ENCODE data around the gene PA2G4.

The PA2G4 gene

GRCh38 chr12:56159482-56160192 is 55.3 kb downstream of the PA2G4 start:
- Histone ChIP-seq H3K27me3 (ENCODE audit: control insufficient read depth, low read length) (no peaks in the 10 kb centered on the region), H4K20me1 (ENCODE audit: control insufficient read depth, insufficient read depth, low read depth, low read length) (peaks cover 15% of the 10 kb centered on the region), H3K9me2 (replicated peaks; ENCODE audit: control insufficient read depth, low read length) (no peaks in the 10 kb centered on the region), H3K4me1 (ENCODE audit: control insufficient read depth, low read length) (peaks cover 35% of the 10 kb centered on the region), H3K9me3 (ENCODE audit: control insufficient read depth, insufficient read depth, low read length) (no peaks in the 10 kb centered on the region), H3K4me3 (ENCODE audit: low read length) (peak overlapping the region; percentile 91), H3K79me2 (ENCODE audit: control insufficient read depth, low read length) (peaks cover 48% of the 10 kb centered on the region), H3K36me3 (ENCODE audit: control insufficient read depth, low read length) (peaks cover 77% of the 10 kb centered on the region), H3K4me2 (ENCODE audit: low read length) (peak overlapping the region; percentile 94), H3K27ac (ENCODE audit: low read depth, low read length) (peak overlapping the region; percentile 72), H3F3A (ENCODE audit: control insufficient read depth, insufficient read depth) (peaks cover 25% of the 10 kb centered on the region)
- TF ChIP-seq CTCF (IDR thresholded peaks at IDR 0.05; ENCODE audit: low read depth, low read length, poor library complexity, severe bottlenecking) (no peak), EZH2phosphoT487 (IDR thresholded peaks at IDR 0.05; ENCODE audit: borderline replicate concordance, low read length) (no peak)

- peaks cover 15% of the 10 kb centered on the region for H4K20me1 ChIP-seq (ENCODE audit: control insufficient read depth, insufficient read depth, low read depth, low read length)
- H3K4me3 ChIP-seq (ENCODE audit: low read length), result peak overlapping the region; percentile 91
- TF ChIP-seq CTCF (IDR thresholded peaks at IDR 0.05; ENCODE audit: low read depth, low read length, poor library complexity, severe bottlenecking) (no peak), EZH2phosphoT487 (IDR thresholded peaks at IDR 0.05; ENCODE audit: borderline replicate concordance, low read length) (no peak)
- H3K9me3 ChIP-seq (ENCODE audit: control insufficient read depth, insufficient read depth, low read length), result no peaks in the 10 kb centered on the region
- H3K4me1 ChIP-seq (ENCODE audit: control insufficient read depth, low read length), result peaks cover 35% of the 10 kb centered on the region
- no peaks in the 10 kb centered on the region for H3K9me2 ChIP-seq (replicated peaks; ENCODE audit: control insufficient read depth, low read length)
- H3K27ac ChIP-seq (ENCODE audit: low read depth, low read length), result peak overlapping the region; percentile 72; the same call in 1 of the 2 replicates
- H3K79me2 ChIP-seq (ENCODE audit: control insufficient read depth, low read length), result peaks cover 48% of the 10 kb centered on the region
- H3K27me3 ChIP-seq (ENCODE audit: control insufficient read depth, low read length), result no peaks in the 10 kb centered on the region
- peak overlapping the region; percentile 94 for H3K4me2 ChIP-seq (ENCODE audit: low read length)
- peaks cover 28% of the 10 kb centered on the region for H3F3A ChIP-seq (ENCODE audit: control insufficient read depth, insufficient read depth)
- H3K36me3 ChIP-seq (ENCODE audit: control insufficient read depth, low read length), result peaks cover 77% of the 10 kb centered on the region
These were observed 55.9 kb downstream of the PA2G4 start for GRCh38 chr12:56160193-56160763.

GRCh38 chr12:56160894-56161689 is 56.7 kb downstream of the PA2G4 start:
- Histone ChIP-seq H3K9me3 (ENCODE audit: control insufficient read depth, insufficient read depth, low read length) (no peaks in the 10 kb centered on the region), H4K20me1 (ENCODE audit: control insufficient read depth, insufficient read depth, low read depth, low read length) (peaks cover 15% of the 10 kb centered on the region), H3K27ac (ENCODE audit: low read depth, low read length) (no peak overlapping the region), H3K4me3 (ENCODE audit: low read length) (peak overlapping the region; percentile 91), H3K9me2 (replicated peaks; ENCODE audit: control insufficient read depth, low read length) (no peaks in the 10 kb centered on the region), H3K36me3 (ENCODE audit: control insufficient read depth, low read length) (peaks cover 77% of the 10 kb centered on the region), H3K4me2 (ENCODE audit: low read length) (peak overlapping the region; percentile 94), H3F3A (ENCODE audit: control insufficient read depth, insufficient read depth) (peaks cover 33% of the 10 kb centered on the region), H3K4me1 (ENCODE audit: control insufficient read depth, low read length) (peaks cover 35% of the 10 kb centered on the region), H3K79me2 (ENCODE audit: control insufficient read depth, low read length) (peaks cover 48% of the 10 kb centered on the region), H3K27me3 (ENCODE audit: control insufficient read depth, low read length) (no peaks in the 10 kb centered on the region)
- TF ChIP-seq CTCF (IDR thresholded peaks at IDR 0.05; ENCODE audit: low read depth, low read length, poor library complexity, severe bottlenecking) (no peak), EZH2phosphoT487 (IDR thresholded peaks at IDR 0.05; ENCODE audit: borderline replicate concordance, low read length) (no peak)
